Measurements from ENCODE around the gene NRSN1.

- no peak for TF ChIP-seq HOXA5 (CRISPR knock-in tag; IDR thresholded peaks at IDR 0.05)
- TF ChIP-seq TAF1 (CRISPR knock-in tag; IDR thresholded peaks at IDR 0.05) = no peak
- no peak for TF ChIP-seq STAT6 (CRISPR knock-in tag; IDR thresholded peaks at IDR 0.05; ENCODE audit: borderline replicate concordance)
- TF ChIP-seq CTCF (CRISPR knock-in tag; IDR thresholded peaks at IDR 0.05) = no peak
Observed at GRCh38 chr6:24113891-24114290, 12.1 kb upstream of the NRSN1 start.
